AG04449 (cell line): Measurements from ENCODE around the gene TNFRSF8.

Experiments used
- CTCF ChIA-PET: fragments of 350-600 bp; formaldehyde crosslinking; extraction: SDS; loops from one replicate; lab custom pipeline; 2021; ENCODE audit warnings: antibody characterized with exemption; lab: Yijun Ruan, JAX
- POLR2A ChIA-PET: fragments of 400-600, 350-600 bp; formaldehyde crosslinking; extraction: SDS; loops from one replicate; lab custom pipeline; 2020; ENCODE audit warnings: antibody characterized with exemption, inconsistent platforms; lab: Yijun Ruan, JAX
- DNase-seq: peaks from one replicate; pipeline ENCODE4 v3.0.0-alpha.2; 2010; ENCODE audit warnings: low read depth, low spot score
- H3K4me3 ChIP-seq: 2 replicates; pipeline ENCODE4 v1.5.1; 2011; ENCODE audit warnings: low read depth, mild to moderate bottlenecking, control low read depth, low read length
- TF ChIP-seq, protein P1 (sequence below): IDR thresholded peaks from one replicate; pipeline ENCODE4 v1.5.1; 2011; ENCODE audit warnings: mild to moderate bottlenecking, moderate library complexity, low read length, control low read depth, inconsistent platforms; ENCODE audit not compliant: insufficient read depth; ENCODE audit errors: missing control alignments

The TNFRSF8 gene

DNA sequence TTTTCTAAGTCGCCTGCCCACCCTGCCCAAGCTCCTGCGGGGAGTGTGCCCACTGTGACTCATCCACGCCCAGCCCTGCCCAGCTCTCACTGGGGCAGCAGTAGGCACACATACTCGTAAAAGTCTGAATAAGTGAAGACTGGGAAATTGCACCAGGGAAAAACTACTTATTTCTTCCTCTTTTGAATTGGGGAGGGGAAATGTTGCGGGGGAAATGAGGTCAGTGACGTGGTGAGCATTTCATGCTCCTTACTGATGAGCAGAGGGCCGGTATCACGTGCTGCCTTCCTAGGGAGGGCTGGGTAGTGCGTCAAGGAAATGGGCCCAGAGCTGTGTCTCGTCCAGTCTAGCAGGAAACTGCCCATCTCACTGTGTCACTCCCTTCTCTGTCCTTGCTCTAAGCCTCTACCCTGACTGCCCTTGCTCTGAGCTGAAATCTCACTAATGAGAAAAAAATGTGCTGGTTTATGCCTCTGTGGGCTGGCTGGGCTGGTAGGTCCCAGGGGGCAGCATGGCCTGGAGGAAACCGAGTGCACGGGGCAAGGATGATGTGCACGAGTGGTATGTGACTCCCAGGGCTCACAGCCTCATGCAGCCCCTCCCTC lies 90.2 kb downstream of the TNFRSF8 start:
- peak; percentile 52 for DNase-seq
- ChIA-PET POLR2A (no interaction called here), CTCF (interaction anchor here (0.9 to 5.4 kb wide), 5 partner anchors 16 to 55 kb away, joined by 3 to 31 read pairs (median 4); no protein-coding TSS in a partner anchor)
- TF ChIP-seq, protein P1, sequence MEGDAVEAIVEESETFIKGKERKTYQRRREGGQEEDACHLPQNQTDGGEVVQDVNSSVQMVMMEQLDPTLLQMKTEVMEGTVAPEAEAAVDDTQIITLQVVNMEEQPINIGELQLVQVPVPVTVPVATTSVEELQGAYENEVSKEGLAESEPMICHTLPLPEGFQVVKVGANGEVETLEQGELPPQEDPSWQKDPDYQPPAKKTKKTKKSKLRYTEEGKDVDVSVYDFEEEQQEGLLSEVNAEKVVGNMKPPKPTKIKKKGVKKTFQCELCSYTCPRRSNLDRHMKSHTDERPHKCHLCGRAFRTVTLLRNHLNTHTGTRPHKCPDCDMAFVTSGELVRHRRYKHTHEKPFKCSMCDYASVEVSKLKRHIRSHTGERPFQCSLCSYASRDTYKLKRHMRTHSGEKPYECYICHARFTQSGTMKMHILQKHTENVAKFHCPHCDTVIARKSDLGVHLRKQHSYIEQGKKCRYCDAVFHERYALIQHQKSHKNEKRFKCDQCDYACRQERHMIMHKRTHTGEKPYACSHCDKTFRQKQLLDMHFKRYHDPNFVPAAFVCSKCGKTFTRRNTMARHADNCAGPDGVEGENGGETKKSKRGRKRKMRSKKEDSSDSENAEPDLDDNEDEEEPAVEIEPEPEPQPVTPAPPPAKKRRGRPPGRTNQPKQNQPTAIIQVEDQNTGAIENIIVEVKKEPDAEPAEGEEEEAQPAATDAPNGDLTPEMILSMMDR: no peak
- H3K4me3 ChIP-seq: no peak overlapping the region

DNA sequence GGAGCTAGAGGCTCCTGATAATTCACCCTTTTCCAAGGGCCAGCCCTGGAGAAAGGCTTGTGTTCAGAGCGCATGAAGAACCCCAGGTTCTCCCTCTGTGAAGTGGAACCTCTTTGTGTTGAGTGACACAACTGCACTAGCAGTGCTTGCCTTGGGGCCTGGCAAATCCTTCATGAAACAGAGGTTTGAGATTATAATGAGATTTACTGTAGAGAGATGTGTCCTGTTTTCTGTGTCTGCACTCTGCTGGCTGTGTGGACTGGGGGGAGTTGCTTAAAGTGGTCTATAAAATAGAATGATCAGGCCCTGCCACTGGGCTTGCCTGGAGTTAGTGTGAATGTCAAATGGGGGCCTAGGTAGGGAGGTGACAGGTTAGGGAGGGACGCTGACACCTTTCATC lies 92.2 kb downstream of the TNFRSF8 start:
- DNase-seq: no peak
- ChIA-PET CTCF (interaction anchor here (0.8 to 5.4 kb wide), 3 partner anchors 30 to 89 kb away, joined by 3 to 31 read pairs (median 3); no protein-coding TSS in a partner anchor), POLR2A (no interaction called here)
- TF ChIP-seq, protein P1: no peak
- no peak overlapping the region for H3K4me3 ChIP-seq

DNA sequence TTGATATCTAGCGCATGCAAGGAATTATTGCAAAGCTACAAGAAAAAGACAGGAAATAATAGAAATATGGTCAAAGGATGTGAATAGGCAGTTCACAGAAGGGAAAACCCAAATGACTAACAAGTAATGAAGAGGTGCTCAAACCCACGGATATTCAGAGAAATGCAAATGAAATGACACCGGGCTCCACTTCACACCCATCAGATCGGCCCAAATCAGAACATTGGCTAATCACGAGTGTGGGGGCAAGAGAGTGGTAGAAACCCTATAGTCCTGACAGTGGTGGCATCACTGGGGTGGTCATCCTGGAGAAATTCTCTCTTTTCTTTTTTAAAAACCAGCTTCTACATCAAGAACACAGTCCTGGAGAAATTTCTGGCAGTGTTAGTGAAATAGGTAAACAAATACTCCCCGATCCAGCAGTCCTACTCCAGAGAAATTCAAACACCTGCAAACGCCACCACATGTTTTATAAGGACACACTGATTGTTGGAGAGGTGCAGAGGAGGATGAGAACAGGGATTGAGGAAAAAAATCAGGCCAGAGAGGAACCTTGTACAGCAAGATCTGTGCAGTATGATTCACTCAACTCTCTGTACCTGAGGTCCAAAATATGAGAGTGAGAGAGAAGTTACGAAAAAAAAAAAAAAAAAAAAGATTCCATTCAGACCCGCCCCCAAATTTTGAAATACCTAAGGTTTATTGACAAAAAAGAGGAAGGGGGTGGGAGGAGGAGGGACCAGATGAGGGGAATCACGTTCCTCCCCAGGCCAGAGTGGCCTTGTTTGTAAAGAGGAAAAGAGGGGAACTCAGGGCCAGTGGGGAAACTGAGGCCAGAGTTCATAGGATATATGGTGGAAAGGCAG lies 94.5 kb downstream of the TNFRSF8 start:
- ChIA-PET POLR2A (no interaction called here), CTCF (interaction anchor here (5.4 kb wide), 1 partner anchor 32 kb away, joined by 31 read pairs; no protein-coding TSS in a partner anchor)
- no peak for DNase-seq
- TF ChIP-seq, protein P1: no peak
- H3K4me3 ChIP-seq: no peak overlapping the region

DNA sequence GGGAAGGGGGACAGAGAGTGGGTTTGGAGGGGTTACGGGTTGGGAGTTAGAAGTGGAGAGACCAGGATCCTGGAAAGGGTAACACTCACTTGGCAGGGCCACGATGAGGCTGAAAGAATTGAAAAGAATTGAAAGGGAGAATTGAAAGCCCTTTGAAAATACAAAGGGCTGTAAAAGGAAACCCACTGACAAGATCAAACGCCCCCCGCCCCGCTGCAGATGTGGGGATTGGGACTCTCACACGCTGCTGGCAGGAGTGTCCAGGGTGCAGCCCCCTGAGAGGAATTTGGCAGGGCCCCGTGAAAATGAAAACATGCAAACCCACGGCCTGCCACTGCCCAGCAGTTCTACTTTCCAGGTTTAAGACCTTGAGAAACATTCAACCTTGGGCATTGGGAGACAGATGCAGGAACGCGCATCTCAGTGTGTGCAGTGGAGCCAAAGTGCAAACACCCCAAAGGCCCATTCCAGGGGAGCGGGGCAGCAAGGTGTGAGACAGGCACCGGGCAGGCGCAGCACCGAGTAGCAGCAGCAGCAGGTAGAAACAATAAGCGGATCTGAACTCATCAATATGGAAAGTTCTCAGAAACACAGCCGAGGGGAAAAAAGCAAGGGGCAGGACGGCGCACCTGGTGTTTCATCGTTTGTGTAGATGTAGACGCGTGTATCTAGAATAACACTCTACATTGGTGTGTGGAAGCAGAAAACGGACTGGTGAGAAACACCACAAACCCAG lies 95.4 kb downstream of the TNFRSF8 start:
- H3K4me3 ChIP-seq: no peak overlapping the region
- CTCF ChIA-PET: no interaction called here
- POLR2A ChIA-PET: no interaction called here
- TF ChIP-seq, protein P1: no peak
- no peak for DNase-seq

DNA sequence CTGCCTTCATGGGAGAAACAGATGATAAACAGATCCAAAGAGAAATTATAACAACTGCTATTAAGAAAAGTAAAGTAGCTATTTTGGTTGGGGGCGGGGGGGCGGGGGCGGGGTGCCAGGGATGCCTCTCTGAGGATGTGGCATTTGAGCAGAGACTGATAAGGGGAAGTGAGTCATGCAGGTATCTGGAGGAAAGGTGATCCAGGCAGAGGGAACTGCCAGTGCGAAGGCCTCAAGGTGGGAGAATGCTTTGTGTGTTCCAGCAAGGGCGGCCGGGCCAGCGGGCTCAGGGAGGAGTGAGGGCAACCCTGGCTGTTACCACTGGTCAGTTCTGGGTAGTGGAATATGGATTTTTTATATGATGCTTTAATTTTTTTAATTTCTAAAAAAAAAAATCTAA lies 96.7 kb downstream of the TNFRSF8 start:
- H3K4me3 ChIP-seq: no peak overlapping the region
- no peak for DNase-seq
- POLR2A ChIA-PET: no interaction called here
- TF ChIP-seq, protein P1: no peak
- CTCF ChIA-PET: interaction anchor here (0.7 to 1.4 kb wide), 2 partner anchors 9 to 35 kb away, joined by 4 read pairs; no protein-coding TSS in a partner anchor
